PC-3 (cell line): ENCODE measurements around the gene GPC6. TPM values are rescaled to one million over a fixed set of nuclear protein-coding genes. Genes with fewer than 3 reads are reported as not detected.
"Not testable (repeated sequence)": the region's sequence is repeated elsewhere in the genome, so short reads cannot be mapped to it uniquely, and the experiment has no call there.

Experiments used
- ATAC-seq: fragments of 200-7000 bp; cut with Tn5 transposase; 2 replicates; pipeline ENCODE4 v1.9.1; 2020; ENCODE audit warnings: mild to moderate bottlenecking, moderate library complexity
- BruUV-seq: library from RNA; stranded (reverse); fragments of 400-500 nt; replicated peaks from 2 replicates; lab custom pipeline; 2021; lab: Mats Ljungman, UMichigan
- CTCF ChIA-PET: fragments of 300-600 bp; sonication (Branson Sonifier 250); formaldehyde crosslinking; loops from one replicate; lab custom pipeline; 2022; ENCODE audit warnings: antibody characterized with exemption; lab: Charles Lee
- POLR2A ChIA-PET: fragments of 300-600 bp; sonication (Branson Sonifier 250); formaldehyde crosslinking; loops from one replicate; lab custom pipeline; 2022; ENCODE audit warnings: antibody characterized with exemption; ENCODE audit not compliant: unreplicated experiment; lab: Charles Lee
- DNase-seq: peaks from one replicate; pipeline ENCODE4 v3.0.0-alpha.2; 2015
- H2AFZ ChIP-seq: fragments of 300-600 bp; sonication (generic); 2 replicates; pipeline ENCODE4 v1.6.0; 2016; ENCODE audit warnings: antibody characterized with exemption, low read length
- H3F3A ChIP-seq: fragments of 300-600 bp; sonication (generic); one replicate; pipeline ENCODE4 v1.6.0; 2017; ENCODE audit warnings: antibody characterized with exemption, low read length, control low read depth, mild to moderate bottlenecking; ENCODE audit not compliant: unreplicated experiment
- H3K27ac ChIP-seq: fragments of 300-600 bp; sonication (generic); 2 replicates; pipeline ENCODE4 v1.5.1; 2016; ENCODE audit warnings: mild to moderate bottlenecking, low read length
- H3K27me3 ChIP-seq: fragments of 300-600 bp; sonication (generic); 2 replicates; pipeline ENCODE4 v1.6.1; 2016; ENCODE audit warnings: low read length, mixed read lengths
- H3K36me3 ChIP-seq: fragments of 300-600 bp; sonication (generic); 2 replicates; pipeline ENCODE4 v1.6.1; 2016; ENCODE audit warnings: low read depth, mixed run types, low read length, mixed read lengths
- H3K4me1 ChIP-seq: fragments of 300-600 bp; sonication (generic); 2 replicates; pipeline ENCODE4 v1.5.1; 2016; ENCODE audit warnings: low read length; ENCODE audit not compliant: insufficient read depth
- H3K4me2 ChIP-seq: fragments of 300-600 bp; sonication (generic); 2 replicates; pipeline ENCODE4 v1.6.0; 2016; ENCODE audit warnings: low read length
- H3K4me3 ChIP-seq: fragments of 300-600 bp; sonication (generic); 2 replicates; pipeline ENCODE4 v1.5.1; 2016; ENCODE audit warnings: mild to moderate bottlenecking, low read length, mixed read lengths
- H3K79me2 ChIP-seq: fragments of 300-600 bp; sonication (generic); 2 replicates; pipeline ENCODE4 v1.6.1; 2017; ENCODE audit warnings: low read length, mixed read lengths
- H3K9ac ChIP-seq: fragments of 300-600 bp; sonication (generic); 2 replicates; pipeline ENCODE4 v1.6.0; 2016; ENCODE audit warnings: mild to moderate bottlenecking, low read length
- H3K9me2 ChIP-seq: fragments of 300-600 bp; sonication (generic); replicated peaks from 2 replicates; pipeline ENCODE4 v1.6.1; 2016; ENCODE audit warnings: mixed run types, low read length, mixed read lengths
- H3K9me3 ChIP-seq: fragments of 300-600 bp; sonication (generic); 2 replicates; pipeline ENCODE4 v1.6.1; 2016; ENCODE audit warnings: low read length, mixed read lengths
- H4K20me1 ChIP-seq: fragments of 300-600 bp; sonication (generic); 2 replicates; pipeline ENCODE4 v1.6.1; 2016; ENCODE audit warnings: low read length, mixed read lengths
- EZH2 ChIP-seq: fragments of 300-600 bp; sonication (generic); IDR thresholded peaks from one replicate; pipeline ENCODE4 v1.6.1; 2017; ENCODE audit warnings: antibody characterized with exemption, mild to moderate bottlenecking, low read length; ENCODE audit not compliant: unreplicated experiment
- EZH2phosphoT487 ChIP-seq: fragments of 300-600 bp; sonication (generic); IDR thresholded peaks from 2 replicates; pipeline ENCODE4 v1.6.1; 2018; ENCODE audit warnings: mild to moderate bottlenecking, antibody characterized with exemption, low read length, borderline replicate concordance
- intact Hi-C: fragments of 100-400 bp; cut with micrococcal nuclease; formaldehyde crosslinking; loops from 2 replicates; pipeline ENCODE4 v1.9.0; 2023
- total RNA-seq: library from RNA; depleted of rRNA; stranded (reverse); fragments of >200 nt; gene quantifications from 2 replicates; pipeline ENCODE4 v1.2.3, GENCODE V29; 2014
- TF ChIP-seq, protein P1 (sequence below): fragments of 300-600 bp; sonication (generic); conservative IDR thresholded peaks from 2 replicates; pipeline ENCODE4 v1.5.1; 2017; ENCODE audit warnings: antibody characterized with exemption, low read depth, mild to moderate bottlenecking, low read length

GPC6 gene
- total RNA-seq, 1 experiment from 2014 or later: 3.5 TPM

- Histone ChIP-seq H3K27me3 (no peaks in the 10 kb centered on the region), H3K27ac (no peak overlapping the region), H3F3A (no peaks in the 10 kb centered on the region), H3K9me3 (no peaks in the 10 kb centered on the region), H4K20me1 (no peaks in the 10 kb centered on the region), H3K9ac (no peak overlapping the region), H2AFZ (no peak overlapping the region), H3K4me3 (no peak overlapping the region), H3K36me3 (no peaks in the 10 kb centered on the region), H3K4me1 (peaks cover 13% of the 10 kb centered on the region), H3K4me2 (no peak overlapping the region), H3K79me2 (no peaks in the 10 kb centered on the region), H3K9me2 (no peaks in the 10 kb centered on the region)
- intact Hi-C loops: no loop called here
- ChIA-PET POLR2A (no interaction called here), CTCF (no interaction called here)
- TF ChIP-seq, protein P1, sequence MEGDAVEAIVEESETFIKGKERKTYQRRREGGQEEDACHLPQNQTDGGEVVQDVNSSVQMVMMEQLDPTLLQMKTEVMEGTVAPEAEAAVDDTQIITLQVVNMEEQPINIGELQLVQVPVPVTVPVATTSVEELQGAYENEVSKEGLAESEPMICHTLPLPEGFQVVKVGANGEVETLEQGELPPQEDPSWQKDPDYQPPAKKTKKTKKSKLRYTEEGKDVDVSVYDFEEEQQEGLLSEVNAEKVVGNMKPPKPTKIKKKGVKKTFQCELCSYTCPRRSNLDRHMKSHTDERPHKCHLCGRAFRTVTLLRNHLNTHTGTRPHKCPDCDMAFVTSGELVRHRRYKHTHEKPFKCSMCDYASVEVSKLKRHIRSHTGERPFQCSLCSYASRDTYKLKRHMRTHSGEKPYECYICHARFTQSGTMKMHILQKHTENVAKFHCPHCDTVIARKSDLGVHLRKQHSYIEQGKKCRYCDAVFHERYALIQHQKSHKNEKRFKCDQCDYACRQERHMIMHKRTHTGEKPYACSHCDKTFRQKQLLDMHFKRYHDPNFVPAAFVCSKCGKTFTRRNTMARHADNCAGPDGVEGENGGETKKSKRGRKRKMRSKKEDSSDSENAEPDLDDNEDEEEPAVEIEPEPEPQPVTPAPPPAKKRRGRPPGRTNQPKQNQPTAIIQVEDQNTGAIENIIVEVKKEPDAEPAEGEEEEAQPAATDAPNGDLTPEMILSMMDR: no peak
- no peak for TF ChIP-seq EZH2
- TF ChIP-seq EZH2phosphoT487: no peak
- DNase-seq (no peak), ATAC-seq (no peak)
- BruUV-seq: no TSS peak
Measured at GRCh38 chr13:94300401-94300800, 1073.8 kb downstream of the GPC6 start.

DNA sequence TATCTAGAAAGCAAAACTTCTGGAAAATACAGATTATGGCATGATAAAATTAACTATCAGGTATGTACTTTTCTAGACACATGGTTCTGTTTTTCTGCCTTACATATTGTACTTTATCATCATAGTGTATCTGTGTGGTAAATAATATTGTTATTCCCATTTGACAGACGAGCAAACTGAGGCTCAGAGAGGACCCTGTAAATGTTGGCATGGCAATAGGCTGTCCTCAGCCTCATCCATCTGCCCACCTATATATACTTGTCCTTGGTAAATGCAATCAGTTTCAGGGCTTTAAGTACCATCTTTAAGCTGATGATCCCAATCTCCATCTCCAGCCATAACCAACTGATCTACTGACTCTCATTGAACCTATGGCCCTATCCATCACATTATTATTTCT lies 1074.9 kb downstream of the GPC6 start:
- POLR2A ChIA-PET: no interaction called here

GRCh38 chr13:94302847-94303565 lies 1076.4 kb downstream of the GPC6 start:
- H3K9ac ChIP-seq, H3F3A ChIP-seq, H3K27ac ChIP-seq, H4K20me1 ChIP-seq, H3K4me2 ChIP-seq, H3K36me3 ChIP-seq, BruUV-seq, H3K27me3 ChIP-seq, H3K9me3 ChIP-seq, POLR2A ChIA-PET, DNase-seq, intact Hi-C loops, H3K4me3 ChIP-seq, CTCF ChIA-PET, H2AFZ ChIP-seq, H3K79me2 ChIP-seq, H3K9me2 ChIP-seq, ATAC-seq: not testable (repeated sequence)
- peaks cover 32% of the 10 kb centered on the region for H3K4me1 ChIP-seq

More for the DNA sequence above, 1074.9 kb downstream of the GPC6 start:
- H3K4me3 ChIP-seq: no peak overlapping the region
- DNase-seq (no peak), ATAC-seq (no peak)
- TF ChIP-seq EZH2: no peak
- TF ChIP-seq, protein P1: no peak
- TF ChIP-seq EZH2phosphoT487: no peak
- no peak overlapping the region for H3K9ac ChIP-seq
- H3K27ac ChIP-seq: no peak overlapping the region
- H3F3A ChIP-seq: peaks cover 7% of the 10 kb centered on the region
- H2AFZ ChIP-seq: no peak overlapping the region
- intact Hi-C loops: no loop called here
- CTCF ChIA-PET: no interaction called here
- no peaks in the 10 kb centered on the region for H3K9me3 ChIP-seq
- H4K20me1 ChIP-seq: no peaks in the 10 kb centered on the region
- no peaks in the 10 kb centered on the region for H3K79me2 ChIP-seq
- no peak overlapping the region for H3K4me2 ChIP-seq
- peaks cover 22% of the 10 kb centered on the region for H3K4me1 ChIP-seq
- BruUV-seq: no TSS peak
- no peaks in the 10 kb centered on the region for H3K27me3 ChIP-seq
- no peaks in the 10 kb centered on the region for H3K36me3 ChIP-seq
- no peaks in the 10 kb centered on the region for H3K9me2 ChIP-seq
